Activated effector memory CD4-positive, alpha-beta T cell treated with anti-CD3 and anti-CD28 coated beads, Interleukin-2, amount 50 U/mL, for 16 hours (primary cell): ENCODE measurements around the gene MBD3.
"Not testable (repeated sequence)": the region's sequence is repeated elsewhere in the genome, so short reads cannot be mapped to it uniquely, and the experiment has no call there.

Experiments
- DNase-seq: peaks from one replicate; pipeline ENCODE4 v3.0.0-alpha.2; 2020

Gene MBD3, protein sequence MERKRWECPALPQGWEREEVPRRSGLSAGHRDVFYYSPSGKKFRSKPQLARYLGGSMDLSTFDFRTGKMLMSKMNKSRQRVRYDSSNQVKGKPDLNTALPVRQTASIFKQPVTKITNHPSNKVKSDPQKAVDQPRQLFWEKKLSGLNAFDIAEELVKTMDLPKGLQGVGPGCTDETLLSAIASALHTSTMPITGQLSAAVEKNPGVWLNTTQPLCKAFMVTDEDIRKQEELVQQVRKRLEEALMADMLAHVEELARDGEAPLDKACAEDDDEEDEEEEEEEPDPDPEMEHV

GRCh38 chr19:1592755-1593500 is at the start of gene MBD3:
Gene MBD3 (minus strand): TSS chr19:1592865. CDS start chr19:1592631, 234 bp downstream.
- DNase-seq: peak; percentile 95

GRCh38 chr19:1640893-1641448 is 48.3 kb upstream of the MBD3 start:
- DNase-seq: not testable (repeated sequence)

DNA sequence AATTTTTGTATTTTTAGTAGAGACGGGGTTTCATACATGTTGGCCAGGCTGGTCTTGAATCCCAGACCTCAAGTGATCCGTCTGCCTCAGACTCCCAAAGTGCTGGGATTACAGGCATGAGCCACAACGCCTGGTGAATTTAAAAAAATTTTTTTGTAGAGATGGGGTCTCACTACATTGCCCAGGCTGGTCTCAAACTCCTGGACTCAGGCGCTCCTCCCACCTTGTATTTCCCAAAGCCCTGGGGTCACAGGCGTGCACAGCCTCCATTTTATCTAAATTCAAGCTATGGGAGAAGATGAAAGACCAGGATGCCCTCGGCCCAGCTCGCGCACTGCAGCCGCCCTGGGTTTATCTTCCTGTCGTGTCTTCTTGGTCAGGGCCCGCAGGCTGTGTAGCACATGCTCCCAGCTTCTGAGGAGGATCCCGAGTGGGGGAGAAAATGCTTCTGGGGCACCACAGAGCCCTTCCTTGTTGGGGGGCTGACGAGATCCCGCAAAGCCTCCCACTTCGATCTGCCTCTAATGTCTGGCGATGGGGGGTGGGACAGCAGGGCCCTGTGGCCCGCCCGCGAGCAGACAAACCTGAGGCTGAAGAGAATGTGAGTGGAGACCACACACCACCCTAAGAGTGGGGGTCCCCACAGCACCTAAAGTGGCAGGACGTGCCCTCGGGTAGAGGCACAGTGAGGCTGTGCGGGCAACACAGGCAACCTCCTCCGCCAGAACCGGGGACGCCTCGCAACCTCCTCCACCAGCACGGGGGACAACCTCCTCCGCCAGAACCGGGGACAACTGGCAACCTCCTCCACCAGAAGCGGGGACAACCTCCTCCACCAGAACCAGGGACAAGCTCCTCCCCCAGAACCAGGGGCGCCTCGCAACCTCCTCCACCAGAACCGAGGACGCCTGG is 43.9 kb upstream of the MBD3 start:
- DNase-seq: no peak

- DNase-seq: no peak
Measured at GRCh38 chr19:1634938-1635243, 42.2 kb upstream of the MBD3 start.

- no peak for DNase-seq
Measured at GRCh38 chr19:1634242-1634937, 41.7 kb upstream of the MBD3 start.

GRCh38 chr19:1633269-1633826 is 40.7 kb upstream of the MBD3 start:
- DNase-seq: no peak

DNA sequence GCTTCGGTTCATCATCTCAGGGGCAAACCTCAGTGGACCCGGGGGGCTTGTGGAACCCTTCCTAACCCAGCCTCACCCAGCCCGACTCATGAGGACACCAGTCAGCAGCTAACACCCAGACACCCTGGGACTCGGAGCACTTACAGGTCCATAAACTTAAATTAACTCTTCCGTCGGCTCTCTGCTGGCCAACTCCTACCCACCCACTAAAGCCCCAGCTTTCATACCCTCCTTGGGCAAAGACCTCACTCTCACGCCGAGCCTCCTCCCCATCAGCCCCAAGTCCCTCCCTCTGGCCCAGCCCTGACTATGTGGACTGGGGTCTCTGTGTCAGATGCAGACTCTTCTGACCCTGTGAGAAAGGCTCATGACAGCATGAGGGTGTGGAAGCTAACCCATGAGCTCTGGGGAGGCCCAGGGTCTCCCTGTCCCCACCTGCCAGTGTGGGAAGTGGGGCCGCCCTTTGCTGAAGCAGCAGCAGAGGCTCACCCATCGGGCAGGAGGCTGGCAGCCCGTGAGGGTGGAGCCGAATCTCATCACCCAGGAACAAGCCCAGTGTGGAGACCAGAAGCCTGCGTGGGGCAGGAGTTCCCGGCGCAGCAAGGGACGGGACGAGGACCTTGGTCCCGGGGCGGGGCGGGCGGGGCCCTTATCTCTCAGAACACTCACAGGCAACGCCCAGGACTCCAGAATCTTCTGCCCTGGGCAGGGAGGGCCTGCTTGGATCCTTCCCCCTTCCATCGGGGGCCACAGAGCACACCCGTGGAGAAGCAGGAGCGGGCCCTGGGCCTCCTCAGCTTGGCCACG is 40.0 kb upstream of the MBD3 start:
- DNase-seq: no peak

- no peak for DNase-seq
Measured at GRCh38 chr19:1631557-1632100, 39.0 kb upstream of the MBD3 start.

- no peak for DNase-seq
Measured at GRCh38 chr19:1630811-1631210, 38.1 kb upstream of the MBD3 start.

DNA sequence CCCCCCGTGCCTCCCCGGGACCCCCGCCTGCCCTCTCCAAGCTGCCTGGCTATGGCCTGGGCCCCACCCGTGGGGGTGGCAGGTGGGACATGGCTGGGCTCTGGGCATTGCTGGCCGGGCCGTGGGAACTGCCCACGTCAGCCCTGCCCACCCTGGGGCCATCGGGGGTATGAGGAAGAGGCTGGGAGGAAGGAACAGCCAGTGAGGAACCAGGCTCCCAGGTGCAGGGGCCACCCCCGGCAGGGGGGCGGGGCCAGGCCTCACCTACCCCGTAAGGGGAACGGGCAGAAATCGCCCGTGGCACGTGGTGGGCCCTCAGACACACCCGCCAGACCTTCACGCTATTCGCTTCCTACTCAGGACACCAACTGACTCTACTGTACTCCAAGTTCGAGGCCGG is 37.3 kb upstream of the MBD3 start:
- no peak for DNase-seq

DNA sequence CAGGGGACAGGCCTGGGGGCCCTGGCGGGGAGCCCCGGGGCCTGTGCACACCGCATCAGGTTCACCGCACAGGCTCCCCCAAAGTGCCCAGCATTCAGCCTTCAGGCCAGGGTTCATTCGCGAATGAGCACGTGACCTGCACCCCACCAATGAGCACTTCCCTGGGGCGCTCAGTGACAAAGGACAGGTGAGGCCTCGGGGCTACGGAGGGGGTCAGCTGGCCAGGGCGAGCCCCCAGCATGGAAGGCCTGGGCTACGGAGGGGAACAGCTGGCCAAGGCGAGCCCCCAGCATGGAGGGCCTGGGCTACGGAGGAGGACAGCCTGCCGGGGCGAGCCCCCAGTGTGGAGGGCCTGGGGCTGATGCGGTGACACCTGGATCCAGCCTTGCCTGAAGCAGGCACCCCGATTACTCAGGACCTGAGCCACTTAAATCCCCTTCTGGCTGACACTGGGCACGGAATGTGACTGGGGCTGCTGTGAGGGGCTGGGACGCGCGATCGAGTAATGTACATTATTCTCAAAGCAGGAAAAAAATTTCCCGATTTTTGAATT is 36.7 kb upstream of the MBD3 start:
- no peak for DNase-seq

GRCh38 chr19:1627194-1627593 is 34.5 kb upstream of the MBD3 start:
- no peak for DNase-seq

- DNase-seq: no peak
Measured at GRCh38 chr19:1626417-1627010, 33.8 kb upstream of the MBD3 start.

- DNase-seq: peak; percentile 79
Measured at GRCh38 chr19:1624458-1624857, 31.8 kb upstream of the MBD3 start.

DNA sequence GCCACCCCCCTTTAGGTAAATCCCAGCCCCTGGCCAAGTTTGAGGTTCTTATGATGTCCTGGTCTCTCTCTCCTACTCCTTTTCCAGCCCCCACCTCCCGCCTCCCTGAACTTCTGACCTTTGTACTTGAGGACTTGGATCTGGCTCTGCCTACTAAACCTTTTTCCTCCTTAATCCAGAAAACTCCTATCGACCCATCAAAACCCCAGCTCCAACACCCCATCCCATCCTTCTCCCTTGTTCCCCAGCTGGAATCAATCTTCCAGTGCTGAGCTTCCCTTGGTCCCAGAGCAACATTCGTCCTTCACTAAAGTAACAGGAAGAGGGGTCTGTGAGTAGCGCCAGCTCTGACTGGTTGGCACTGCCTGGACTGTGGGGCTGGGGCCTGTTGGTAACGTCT is 29.9 kb upstream of the MBD3 start:
- no peak for DNase-seq

GRCh38 chr19:1622007-1622406 is 29.3 kb upstream of the MBD3 start:
- DNase-seq: no peak

- DNase-seq: no peak
Measured at GRCh38 chr19:1621574-1621973, 28.9 kb upstream of the MBD3 start.

GRCh38 chr19:1621021-1621420 is 28.4 kb upstream of the MBD3 start:
- DNase-seq: no peak

- DNase-seq: no peak
Measured at GRCh38 chr19:1620502-1620901, 27.8 kb upstream of the MBD3 start.

GRCh38 chr19:1619703-1620102 is 27.0 kb upstream of the MBD3 start:
- no peak for DNase-seq

GRCh38 chr19:1619094-1619439 is 26.4 kb upstream of the MBD3 start:
- no peak for DNase-seq
